Mononuclear cell (primary cell): ENCODE measurements around the gene PLXNA2. TPM values are rescaled to one million over a fixed set of nuclear protein-coding genes. Genes with fewer than 3 reads are reported as not detected.

Experiments
- H3K27me3 ChIP-seq: 2 replicates; pipeline ENCODE4 v1.6.0; 2011; ENCODE audit warnings: low read length, control low read depth; ENCODE audit not compliant: insufficient read depth
- H3K4me1 ChIP-seq: 2 replicates; pipeline ENCODE4 v1.5.1; 2011; ENCODE audit warnings: mild to moderate bottlenecking, low read length, control low read depth; ENCODE audit not compliant: insufficient read depth
- H3K4me3 ChIP-seq: 2 replicates; pipeline ENCODE4 v1.5.1; 2011; ENCODE audit warnings: mild to moderate bottlenecking, low read length, moderate library complexity
- H3K9me3 ChIP-seq: 2 replicates; pipeline ENCODE4 v1.5.1; 2011; ENCODE audit warnings: low read depth, mild to moderate bottlenecking, control low read depth, low read length
- total RNA-seq: library from RNA; depleted of rRNA; stranded (reverse); fragments of >200 nt; gene quantifications from one replicate; pipeline ENCODE4 v1.2.3, GENCODE V29; 2012

Gene PLXNA2
- total RNA-seq, 1 donor, result 2.6 TPM

DNA sequence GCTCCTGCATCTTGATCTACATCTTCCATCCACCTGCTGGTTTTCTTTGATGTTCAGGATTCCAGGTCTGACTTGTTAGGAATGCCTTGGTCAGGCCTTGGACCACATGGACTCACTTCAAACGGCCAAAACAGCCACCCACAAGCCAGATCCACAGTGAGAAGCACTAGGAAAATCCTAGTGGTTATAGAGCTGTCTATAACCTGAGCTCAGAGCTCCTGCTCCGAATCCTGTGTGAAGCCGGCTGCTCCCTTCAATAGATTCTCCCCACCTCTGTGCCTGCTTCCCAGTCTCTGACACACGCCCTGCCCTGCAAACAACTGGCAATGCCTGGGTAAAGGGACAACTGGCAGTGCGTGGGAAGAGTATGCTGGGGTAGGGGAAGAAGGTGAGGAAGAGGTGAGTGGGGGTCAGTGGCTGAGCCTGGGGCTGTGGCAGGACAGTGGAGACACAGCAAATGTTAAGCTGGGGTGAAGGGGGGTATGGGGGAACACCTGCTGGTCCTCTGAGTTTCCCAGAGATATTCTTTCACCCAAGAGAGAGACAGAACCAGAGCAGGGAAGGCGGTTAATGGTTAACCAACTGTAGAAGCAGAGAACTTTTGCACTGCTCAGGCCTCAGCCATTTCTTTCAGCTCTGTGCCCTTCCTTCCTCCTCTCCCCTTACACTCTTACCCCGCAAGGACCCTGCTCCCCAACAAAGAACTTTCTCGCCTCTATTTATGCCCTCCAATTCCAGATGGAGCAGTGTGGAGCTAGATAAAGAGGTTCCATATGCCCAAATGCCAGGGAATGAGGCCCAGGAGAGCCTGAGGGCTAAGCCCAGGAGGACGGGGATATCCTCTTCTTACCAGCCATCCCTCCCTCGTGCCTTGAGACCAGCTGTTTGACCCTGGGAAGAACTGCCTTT is 4.5 kb downstream of the PLXNA2 start:
- Histone ChIP-seq H3K4me1 (peaks cover 33% of the 10 kb centered on the region), H3K9me3 (no peaks in the 10 kb centered on the region), H3K27me3 (peaks cover 33% of the 10 kb centered on the region), H3K4me3 (no peak overlapping the region)

GRCh38 chr1:208238710-208239472 is 5.3 kb downstream of the PLXNA2 start:
- peaks cover 29% of the 10 kb centered on the region for H3K4me1 ChIP-seq
- H3K4me3 ChIP-seq, result no peak overlapping the region
- H3K27me3 ChIP-seq, result peaks cover 33% of the 10 kb centered on the region
- H3K9me3 ChIP-seq, result no peaks in the 10 kb centered on the region

- Histone ChIP-seq H3K4me1 (peaks cover 21% of the 10 kb centered on the region), H3K27me3 (peaks cover 25% of the 10 kb centered on the region), H3K9me3 (no peaks in the 10 kb centered on the region), H3K4me3 (no peak overlapping the region)
Observed at GRCh38 chr1:208237241-208237640, 6.9 kb downstream of the PLXNA2 start.

GRCh38 chr1:208235982-208236761 is 8.0 kb downstream of the PLXNA2 start:
- Histone ChIP-seq H3K27me3 (peaks cover 14% of the 10 kb centered on the region), H3K9me3 (no peaks in the 10 kb centered on the region), H3K4me3 (no peak overlapping the region), H3K4me1 (peaks cover 21% of the 10 kb centered on the region)

- H3K4me1 ChIP-seq, result peaks cover 21% of the 10 kb centered on the region
- H3K27me3 ChIP-seq, result peaks cover 9% of the 10 kb centered on the region
Observed at GRCh38 chr1:208235356-208235981, 8.7 kb downstream of the PLXNA2 start.

DNA sequence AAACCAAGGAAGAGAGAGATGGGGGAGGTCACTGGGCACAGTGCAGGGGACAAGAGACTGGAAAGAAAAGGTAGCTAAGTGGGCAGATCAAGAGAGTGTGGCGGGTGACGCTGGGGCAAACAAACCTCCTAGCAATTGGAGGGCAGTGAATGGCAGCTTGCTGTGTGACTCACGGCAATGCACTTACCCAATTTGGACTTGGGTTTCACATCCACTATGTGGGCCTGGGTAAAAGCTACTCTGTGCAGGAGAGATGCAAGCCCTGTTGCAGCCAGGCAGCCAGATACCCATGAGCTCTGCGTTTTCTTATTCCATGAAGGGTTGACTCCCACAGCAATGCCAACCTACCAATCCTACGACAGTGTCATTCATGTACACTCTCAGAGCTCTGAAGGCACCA is 9.5 kb downstream of the PLXNA2 start:
- Histone ChIP-seq H3K27me3 (peaks cover 4% of the 10 kb centered on the region), H3K9me3 (no peaks in the 10 kb centered on the region), H3K4me3 (no peak overlapping the region), H3K4me1 (peaks cover 21% of the 10 kb centered on the region)

More at GRCh38 chr1:208235356-208235981, 8.7 kb downstream of the PLXNA2 start:
- no peaks in the 10 kb centered on the region for H3K9me3 ChIP-seq
- no peak overlapping the region for H3K4me3 ChIP-seq

- Histone ChIP-seq H3K4me3 (no peak overlapping the region), H3K9me3 (no peaks in the 10 kb centered on the region), H3K27me3 (peaks cover 4% of the 10 kb centered on the region), H3K4me1 (peaks cover 21% of the 10 kb centered on the region)
Observed at GRCh38 chr1:208233978-208234377, 10.2 kb downstream of the PLXNA2 start.

GRCh38 chr1:208233546-208233945 is 10.6 kb downstream of the PLXNA2 start:
- Histone ChIP-seq H3K4me1 (peaks cover 21% of the 10 kb centered on the region), H3K4me3 (no peak overlapping the region), H3K9me3 (no peaks in the 10 kb centered on the region), H3K27me3 (peaks cover 3% of the 10 kb centered on the region)

GRCh38 chr1:208232662-208233038 is 11.5 kb downstream of the PLXNA2 start:
- Histone ChIP-seq H3K4me3 (no peak overlapping the region), H3K9me3 (no peaks in the 10 kb centered on the region), H3K27me3 (no peaks in the 10 kb centered on the region), H3K4me1 (peaks cover 21% of the 10 kb centered on the region)

GRCh38 chr1:208231881-208232661 is 12.1 kb downstream of the PLXNA2 start:
- Histone ChIP-seq H3K4me3 (no peak overlapping the region), H3K9me3 (no peaks in the 10 kb centered on the region), H3K27me3 (no peaks in the 10 kb centered on the region), H3K4me1 (peaks cover 21% of the 10 kb centered on the region)

GRCh38 chr1:208230668-208231529 is 13.3 kb downstream of the PLXNA2 start:
- Histone ChIP-seq H3K9me3 (no peaks in the 10 kb centered on the region), H3K27me3 (no peaks in the 10 kb centered on the region), H3K4me1 (peaks cover 11% of the 10 kb centered on the region), H3K4me3 (no peak overlapping the region)

DNA sequence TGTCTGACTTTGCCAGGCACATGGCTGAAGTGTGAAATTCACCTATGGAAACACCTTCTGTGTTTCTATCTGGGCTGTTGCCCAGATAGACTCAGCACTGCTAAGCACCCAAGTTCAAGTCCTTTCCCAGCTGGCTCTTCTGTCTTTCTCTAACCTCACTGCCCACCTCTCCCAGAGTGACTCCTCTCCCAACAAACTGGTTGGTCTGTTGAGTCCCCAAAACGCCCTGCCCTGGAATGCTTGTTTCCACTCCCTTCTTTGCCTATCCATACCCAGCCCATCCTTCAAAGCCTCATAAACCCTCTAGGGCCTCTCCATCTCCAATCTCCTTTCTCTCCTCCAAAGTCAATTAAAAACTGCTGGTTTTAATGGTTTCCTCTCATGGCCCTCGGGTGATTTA is 15.6 kb downstream of the PLXNA2 start:
- H3K4me3 ChIP-seq, result no peak overlapping the region

GRCh38 chr1:208228026-208228425 is 16.2 kb downstream of the PLXNA2 start:
- no peaks in the 10 kb centered on the region for H3K9me3 ChIP-seq
- no peaks in the 10 kb centered on the region for H3K4me1 ChIP-seq
- H3K4me3 ChIP-seq, result no peak overlapping the region
- no peaks in the 10 kb centered on the region for H3K27me3 ChIP-seq

More for the DNA sequence above, 15.6 kb downstream of the PLXNA2 start:
- Histone ChIP-seq H3K4me1 (no peaks in the 10 kb centered on the region), H3K27me3 (no peaks in the 10 kb centered on the region), H3K9me3 (no peaks in the 10 kb centered on the region)
